ENCODE data around the gene MORF4L1.

DNA sequence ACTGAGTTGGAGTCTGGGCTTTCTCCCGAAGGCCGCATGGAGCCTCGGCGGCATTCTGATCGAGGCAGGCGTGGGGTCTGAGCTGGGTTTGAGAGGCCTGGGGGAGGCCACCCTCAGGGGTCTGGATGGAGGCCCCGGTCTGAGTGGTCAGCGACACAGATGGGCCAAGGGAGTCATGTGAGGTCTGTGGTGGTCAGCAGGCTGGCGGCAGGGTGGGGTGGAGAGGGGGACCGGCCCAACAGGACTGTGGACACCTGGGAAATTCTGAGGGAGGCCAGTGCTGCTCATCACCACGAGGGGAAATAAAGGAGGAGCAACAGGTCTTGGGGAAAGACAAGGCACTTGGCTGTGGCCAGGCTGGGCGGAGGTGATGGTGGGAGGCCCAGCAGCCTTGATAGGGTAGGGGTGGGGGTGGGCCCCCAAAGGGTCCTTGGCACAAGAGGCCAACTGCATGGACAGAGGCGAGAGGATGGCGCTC, 56.0 kb downstream of the MORF4L1 start:
- TF ChIP-seq CTCF (IDR thresholded peaks at IDR 0.05; ENCODE audit: poor library complexity, severe bottlenecking) (no peak), EZH2 (IDR thresholded peaks at IDR 0.05; ENCODE audit: borderline replicate concordance, insufficient read depth, low read length, poor library complexity, severe bottlenecking) (no peak), TAF1 (IDR thresholded peaks at IDR 0.05; ENCODE audit: low read depth) (no peak), POLR2AphosphoS5 (IDR thresholded peaks at IDR 0.05) (no peak), EP300 (conservative IDR thresholded peaks at IDR 0.05; ENCODE audit: poor library complexity, severe bottlenecking) (no peak), MXI1 (conservative IDR thresholded peaks at IDR 0.05; ENCODE audit: poor library complexity, severe bottlenecking) (no peak), SMC3 (conservative IDR thresholded peaks at IDR 0.05; ENCODE audit: poor library complexity) (no peak)
- TF ChIP-seq, protein P1, sequence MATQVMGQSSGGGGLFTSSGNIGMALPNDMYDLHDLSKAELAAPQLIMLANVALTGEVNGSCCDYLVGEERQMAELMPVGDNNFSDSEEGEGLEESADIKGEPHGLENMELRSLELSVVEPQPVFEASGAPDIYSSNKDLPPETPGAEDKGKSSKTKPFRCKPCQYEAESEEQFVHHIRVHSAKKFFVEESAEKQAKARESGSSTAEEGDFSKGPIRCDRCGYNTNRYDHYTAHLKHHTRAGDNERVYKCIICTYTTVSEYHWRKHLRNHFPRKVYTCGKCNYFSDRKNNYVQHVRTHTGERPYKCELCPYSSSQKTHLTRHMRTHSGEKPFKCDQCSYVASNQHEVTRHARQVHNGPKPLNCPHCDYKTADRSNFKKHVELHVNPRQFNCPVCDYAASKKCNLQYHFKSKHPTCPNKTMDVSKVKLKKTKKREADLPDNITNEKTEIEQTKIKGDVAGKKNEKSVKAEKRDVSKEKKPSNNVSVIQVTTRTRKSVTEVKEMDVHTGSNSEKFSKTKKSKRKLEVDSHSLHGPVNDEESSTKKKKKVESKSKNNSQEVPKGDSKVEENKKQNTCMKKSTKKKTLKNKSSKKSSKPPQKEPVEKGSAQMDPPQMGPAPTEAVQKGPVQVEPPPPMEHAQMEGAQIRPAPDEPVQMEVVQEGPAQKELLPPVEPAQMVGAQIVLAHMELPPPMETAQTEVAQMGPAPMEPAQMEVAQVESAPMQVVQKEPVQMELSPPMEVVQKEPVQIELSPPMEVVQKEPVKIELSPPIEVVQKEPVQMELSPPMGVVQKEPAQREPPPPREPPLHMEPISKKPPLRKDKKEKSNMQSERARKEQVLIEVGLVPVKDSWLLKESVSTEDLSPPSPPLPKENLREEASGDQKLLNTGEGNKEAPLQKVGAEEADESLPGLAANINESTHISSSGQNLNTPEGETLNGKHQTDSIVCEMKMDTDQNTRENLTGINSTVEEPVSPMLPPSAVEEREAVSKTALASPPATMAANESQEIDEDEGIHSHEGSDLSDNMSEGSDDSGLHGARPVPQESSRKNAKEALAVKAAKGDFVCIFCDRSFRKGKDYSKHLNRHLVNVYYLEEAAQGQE (IDR thresholded peaks at IDR 0.05; ENCODE audit: borderline replicate concordance): no peak
